NCI-H187 (cell line): ENCODE measurements around the gene BOD1L2.

Source experiments
- DNase-seq, 2 experiments: peaks; one replicate each; lab custom pipeline; 2025; lab: John Stamatoyannopoulos, UW

BOD1L2 gene

GRCh38 chr18:57146956-57147636 is at the start of gene BOD1L2:
TSS of gene BOD1L2 (plus strand) at chr18:57147087. CDS start at chr18:57147313, 226 bp downstream.
- DNase-seq = no peak

GRCh38 chr18:57107140-57107832 is 39.6 kb upstream of the BOD1L2 start:
- no peak for DNase-seq

GRCh38 chr18:57110290-57110689 is 36.6 kb upstream of the BOD1L2 start:
- no peak for DNase-seq

GRCh38 chr18:57113799-57114420 is 33.0 kb upstream of the BOD1L2 start:
- DNase-seq = no peak

GRCh38 chr18:57116598-57117132 is 30.2 kb upstream of the BOD1L2 start:
- no peak for DNase-seq

- DNase-seq = no peak
Observed at GRCh38 chr18:57121542-57122112, 25.3 kb upstream of the BOD1L2 start.

- DNase-seq = no peak
Observed at GRCh38 chr18:57122936-57123510, 23.9 kb upstream of the BOD1L2 start.

- DNase-seq = no peak
Observed at GRCh38 chr18:57125627-57126026, 21.3 kb upstream of the BOD1L2 start.

GRCh38 chr18:57128220-57128932 is 18.5 kb upstream of the BOD1L2 start:
- no peak for DNase-seq

GRCh38 chr18:57131101-57131500 is 15.8 kb upstream of the BOD1L2 start:
- DNase-seq = no peak

- DNase-seq = no peak
Observed at GRCh38 chr18:57131782-57132181, 15.1 kb upstream of the BOD1L2 start.

GRCh38 chr18:57134618-57135135 is 12.2 kb upstream of the BOD1L2 start:
- no peak for DNase-seq

GRCh38 chr18:57135699-57136098 is 11.2 kb upstream of the BOD1L2 start:
- DNase-seq = no peak

- no peak for DNase-seq
Observed at GRCh38 chr18:57137847-57138246, 9.0 kb upstream of the BOD1L2 start.

- DNase-seq = no peak
Observed at GRCh38 chr18:57141208-57142129, 5.4 kb upstream of the BOD1L2 start.

- DNase-seq = no peak
Observed at GRCh38 chr18:57142324-57142723, 4.6 kb upstream of the BOD1L2 start.

- DNase-seq = no peak
Observed at GRCh38 chr18:57143265-57143664, 3.6 kb upstream of the BOD1L2 start.

- DNase-seq = no peak
Observed at GRCh38 chr18:57148263-57148662, 1.4 kb downstream of the BOD1L2 start.

- DNase-seq = no peak
Observed at GRCh38 chr18:57149051-57149450, 2.2 kb downstream of the BOD1L2 start.

GRCh38 chr18:57149531-57149930 is 2.6 kb downstream of the BOD1L2 start:
- no peak for DNase-seq
